HG03045 (cell line): ENCODE results near the gene NUDT12.

Experiments
- ATAC-seq: cut with Tn5 transposase; IDR thresholded peaks from one replicate; pipeline ENCODE4 v1.9.1; 2021; ENCODE audit warnings: mild to moderate bottlenecking, moderate library complexity; ENCODE audit not compliant: unreplicated experiment

The NUDT12 gene

DNA sequence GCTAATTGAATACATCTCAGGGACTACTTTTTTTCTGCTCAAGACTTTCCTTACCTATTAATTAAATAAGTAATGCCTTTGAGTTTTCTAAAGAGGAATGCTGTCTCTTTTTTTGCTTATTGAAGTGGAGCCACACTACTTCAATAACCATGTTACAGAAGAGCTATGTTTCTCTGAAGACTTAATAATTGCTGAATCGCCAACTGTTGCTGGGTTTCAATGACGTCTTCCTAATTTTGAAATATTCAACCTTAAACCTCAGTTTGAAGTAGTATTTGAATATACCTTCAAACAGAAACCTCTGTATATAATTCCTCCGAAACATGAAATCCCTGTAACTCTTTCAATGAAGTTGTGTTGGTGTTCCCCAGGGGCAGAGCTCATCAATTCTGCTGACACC is 21.0 kb downstream of the NUDT12 start:
- ATAC-seq = no peak

DNA sequence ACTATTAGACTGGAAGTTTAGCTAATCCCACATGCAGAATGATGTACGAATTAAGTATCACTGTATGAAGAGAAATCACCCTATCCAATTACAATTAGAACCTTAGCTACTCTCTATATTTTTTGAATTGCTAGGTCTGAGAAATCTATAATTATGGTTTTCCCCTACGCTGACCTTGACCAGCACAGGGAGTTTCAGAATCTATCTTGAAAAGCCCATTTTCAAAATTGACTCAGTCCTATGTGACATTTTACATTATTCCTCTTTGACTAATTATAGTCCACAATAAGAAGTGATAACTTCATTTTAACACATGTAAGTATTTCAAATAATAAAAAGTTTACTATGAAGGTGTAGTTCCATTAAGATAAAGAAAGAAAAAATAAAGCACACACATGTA is 21.5 kb downstream of the NUDT12 start:
- ATAC-seq = no peak

DNA sequence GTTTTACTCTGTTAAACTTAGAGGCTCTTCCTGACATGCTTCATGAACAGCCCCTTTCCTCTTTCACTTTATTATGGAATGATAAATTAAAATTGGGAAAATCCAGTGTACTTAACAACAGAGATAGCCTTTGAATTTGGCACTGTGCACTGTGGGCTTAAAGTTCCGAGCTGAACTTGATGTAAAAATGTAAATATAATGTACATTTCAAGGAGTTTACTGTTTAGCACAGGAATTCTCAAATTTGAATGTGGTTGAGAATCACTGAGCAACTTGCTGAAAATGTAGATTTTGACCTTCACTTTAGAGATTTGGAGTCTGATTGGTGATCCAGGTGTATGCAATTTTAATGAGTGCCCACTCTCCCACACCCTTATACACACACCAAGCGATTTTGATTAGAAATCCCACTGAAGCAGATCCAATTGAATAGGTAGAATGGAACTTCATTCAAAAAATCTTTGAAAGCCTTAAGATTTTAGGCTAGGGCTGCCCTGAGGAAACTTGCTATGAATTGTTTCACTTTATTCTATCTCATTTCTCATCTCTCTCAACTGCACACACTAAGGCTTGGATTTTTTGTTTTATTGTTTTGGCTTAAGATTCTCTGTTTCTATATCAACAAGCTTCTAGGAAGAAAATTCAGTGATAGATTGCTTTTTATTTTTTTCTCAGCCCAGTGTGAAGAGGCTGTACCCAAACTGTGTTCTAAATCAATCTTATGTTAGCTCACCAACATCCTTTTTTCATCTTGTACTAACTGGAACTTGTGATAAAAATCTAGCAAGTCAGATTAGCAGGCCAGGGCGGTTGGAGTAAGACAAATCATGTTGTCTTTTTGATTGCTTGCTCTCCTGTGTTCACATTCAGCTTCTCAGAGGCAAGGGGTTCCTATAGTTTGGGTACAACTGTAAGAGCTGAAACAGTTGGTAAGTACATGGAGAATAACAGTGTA is 22.9 kb downstream of the NUDT12 start:
- no peak for ATAC-seq

DNA sequence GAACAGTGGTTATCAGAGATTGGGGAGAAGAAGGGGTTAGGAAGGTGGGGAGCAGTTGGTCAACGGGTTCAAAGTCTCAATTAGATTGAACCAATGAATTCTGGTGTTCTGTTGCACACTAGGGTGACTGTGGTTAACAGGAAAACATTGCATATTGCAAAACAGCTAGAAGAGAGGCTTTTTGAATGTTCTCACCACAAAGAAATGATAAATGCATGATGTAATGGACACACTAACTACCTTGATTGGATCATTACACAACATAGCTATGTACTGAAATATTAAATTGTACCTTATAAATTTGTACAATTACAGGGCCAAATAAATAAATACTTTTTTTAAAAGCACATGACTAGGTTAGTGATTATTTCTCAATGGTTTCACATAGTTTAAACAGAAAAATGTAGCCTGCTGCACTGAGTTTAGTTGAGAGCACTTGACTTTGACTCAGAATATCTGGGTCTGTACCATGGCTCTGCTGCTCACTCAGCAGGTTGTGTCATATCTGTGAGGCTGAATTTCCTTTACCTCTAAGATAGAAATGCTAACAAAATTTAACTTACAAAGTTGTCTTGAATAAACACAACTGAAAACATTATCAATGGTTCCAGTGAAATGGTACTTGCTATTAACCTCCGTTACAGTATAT is 30.4 kb downstream of the NUDT12 start:
- ATAC-seq = no peak

DNA sequence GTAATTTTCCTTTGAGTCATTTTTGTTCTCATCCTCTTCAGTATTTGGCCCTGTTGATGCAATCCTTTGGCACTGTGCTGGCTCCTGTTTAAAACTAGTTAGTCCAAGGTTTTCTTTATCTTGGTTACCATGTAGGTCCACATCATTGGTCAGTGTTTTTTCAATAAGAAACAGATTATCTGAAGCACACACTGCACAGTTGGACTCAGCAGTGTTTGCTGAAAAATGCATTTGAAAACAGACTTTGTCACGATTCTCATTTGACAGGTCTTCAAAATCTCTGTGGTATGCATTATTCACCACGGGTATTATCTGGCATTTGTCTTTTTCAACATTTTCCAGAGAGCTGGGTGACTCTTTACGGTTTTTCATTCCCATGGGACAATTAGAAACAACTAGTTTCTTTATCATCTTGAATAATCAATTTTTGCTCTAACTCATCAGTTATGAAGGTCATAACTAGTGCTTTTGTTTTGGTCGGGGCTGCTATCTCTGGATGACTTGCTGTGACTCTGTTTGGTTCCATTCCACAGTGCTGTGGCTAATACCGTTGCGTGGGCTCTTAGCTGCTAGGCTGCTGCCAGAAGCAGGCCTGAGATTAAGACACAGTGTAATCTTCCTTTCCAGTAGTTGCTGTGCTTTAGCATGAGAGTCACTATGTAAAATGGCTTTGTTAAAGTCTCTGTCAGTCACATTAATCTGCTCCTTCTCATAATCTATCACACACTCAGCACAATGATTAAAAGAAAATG is 36.2 kb downstream of the NUDT12 start:
- no peak for ATAC-seq

DNA sequence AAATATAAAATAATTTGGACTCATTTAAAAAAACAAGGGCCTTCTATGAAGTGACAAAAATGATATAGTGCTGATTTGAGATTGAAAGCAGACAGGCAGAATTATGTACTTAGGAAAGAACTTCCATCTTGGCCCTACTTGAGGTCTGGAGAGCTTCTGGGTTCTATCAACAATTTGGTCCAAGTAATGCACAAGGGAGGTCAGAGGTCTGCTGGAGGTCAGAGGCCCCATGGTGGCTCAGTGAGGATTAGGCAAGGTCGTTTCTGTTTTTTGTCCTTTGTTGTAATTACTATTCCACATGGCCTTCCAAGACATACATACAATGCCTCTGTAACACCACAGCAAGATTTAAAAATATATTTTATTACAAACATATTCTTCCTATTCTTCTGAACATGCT is 37.2 kb downstream of the NUDT12 start:
- ATAC-seq = no peak

DNA sequence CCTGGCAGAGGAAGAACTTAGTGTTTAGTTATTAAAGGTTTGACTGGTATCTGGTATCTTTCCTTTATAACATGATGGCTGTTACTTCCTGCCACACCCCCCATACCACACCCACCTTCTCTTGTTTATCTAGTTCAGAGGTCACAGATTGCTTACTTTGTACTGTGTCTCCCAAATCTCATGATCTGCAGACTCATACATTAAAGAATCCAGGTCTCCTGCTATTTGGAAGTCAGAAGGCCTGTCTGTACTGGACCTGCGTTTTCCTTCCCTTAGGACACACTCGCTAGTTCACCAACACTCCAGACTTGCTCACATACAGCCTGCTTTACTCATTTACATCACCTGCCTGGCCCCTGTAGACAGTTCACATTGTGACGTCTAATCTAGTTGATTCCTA is 39.3 kb downstream of the NUDT12 start:
- no peak for ATAC-seq

DNA sequence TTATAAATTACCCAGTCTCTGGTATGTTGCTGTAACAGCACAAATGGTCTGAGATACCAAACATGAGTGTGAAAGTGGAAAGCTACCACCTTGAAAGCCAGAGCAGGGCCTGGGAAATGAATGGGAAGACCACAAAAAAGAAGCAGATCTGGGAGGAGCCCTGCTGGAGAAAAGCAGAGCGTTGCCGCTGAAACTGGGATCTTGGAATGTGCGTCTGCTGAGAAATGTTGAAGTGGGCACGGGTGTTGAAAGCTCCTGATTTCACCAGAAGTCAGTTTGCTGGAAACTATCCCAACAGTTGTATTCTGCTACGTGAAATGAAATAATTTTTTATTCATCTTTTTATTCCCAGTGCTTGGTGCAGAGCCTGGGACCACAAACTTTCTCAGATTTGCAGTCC is 40.0 kb downstream of the NUDT12 start:
- ATAC-seq = no peak

DNA sequence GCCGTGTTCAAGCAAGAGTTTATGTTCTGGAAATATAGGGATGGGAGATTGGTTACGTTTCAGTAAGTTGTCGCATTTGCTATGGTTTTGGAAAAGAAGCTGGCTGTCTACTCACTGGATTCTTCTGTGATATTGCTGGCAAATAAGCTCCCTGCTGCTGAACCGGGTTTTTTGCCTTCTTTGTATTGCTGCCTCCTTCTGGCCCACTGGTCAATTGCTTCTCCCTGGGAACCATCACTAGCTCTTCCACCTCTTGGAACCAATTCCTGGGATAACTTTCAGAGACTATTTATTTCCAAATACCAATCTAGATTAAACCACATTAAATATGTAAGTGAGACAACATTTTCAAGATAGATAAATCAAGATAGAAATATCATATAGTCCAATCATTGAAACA is 43.0 kb downstream of the NUDT12 start:
- ATAC-seq = no peak

DNA sequence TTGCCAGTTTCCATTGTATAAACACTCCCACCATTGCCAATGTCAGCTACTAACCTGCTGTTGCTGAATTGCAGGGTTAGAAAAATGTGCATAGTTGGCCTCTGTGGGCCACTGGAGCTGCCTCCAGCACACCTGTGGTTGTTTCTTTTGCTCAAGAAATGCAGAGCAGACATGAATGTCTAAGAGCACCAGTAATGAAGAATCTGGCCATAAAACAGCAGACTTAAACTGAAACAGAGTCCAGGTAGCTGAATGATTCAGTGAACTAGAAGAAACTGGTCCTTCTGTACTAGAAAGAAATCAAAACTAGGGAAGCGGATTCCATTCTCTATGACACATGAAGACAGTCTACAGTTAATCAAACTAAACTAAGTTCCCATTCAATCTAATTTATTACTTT is 48.2 kb downstream of the NUDT12 start:
- ATAC-seq = no peak

DNA sequence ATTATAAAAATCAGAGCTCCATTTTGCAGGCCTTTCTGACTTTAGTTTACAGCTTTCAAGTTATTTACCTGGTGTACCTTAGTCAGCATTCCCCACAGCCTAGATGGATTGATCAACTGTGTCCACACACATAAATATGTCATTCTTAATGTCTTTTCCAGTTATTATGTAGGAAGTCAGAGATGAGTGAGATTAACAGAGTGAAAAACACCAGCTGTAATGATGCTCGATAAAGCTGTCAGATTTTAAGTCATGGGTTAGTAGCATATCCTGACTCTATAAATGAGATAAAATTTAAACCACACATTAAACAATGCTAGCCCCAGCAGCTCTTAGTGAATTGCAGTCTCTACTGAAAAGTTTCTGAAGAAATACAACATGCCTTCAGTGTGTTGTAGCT is 48.9 kb downstream of the NUDT12 start:
- no peak for ATAC-seq

DNA sequence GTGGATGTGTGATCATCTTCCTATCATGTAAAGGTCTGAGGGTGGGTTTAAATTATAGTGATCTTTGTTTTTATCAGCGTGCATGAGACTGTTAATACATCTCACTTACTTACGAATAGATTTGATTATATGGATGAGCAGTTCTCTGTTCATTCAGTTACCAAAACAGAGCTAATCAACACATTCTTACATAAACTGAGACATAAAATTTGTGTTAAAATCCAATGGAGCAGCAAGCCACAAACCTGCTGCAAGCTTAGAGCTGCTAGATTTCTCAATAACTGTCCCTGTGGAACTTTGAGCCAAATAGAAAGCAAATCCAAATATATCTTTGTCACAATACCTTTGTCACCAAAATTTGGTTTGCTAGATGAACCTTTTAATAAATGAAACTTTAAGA is 50.1 kb downstream of the NUDT12 start:
- no peak for ATAC-seq

DNA sequence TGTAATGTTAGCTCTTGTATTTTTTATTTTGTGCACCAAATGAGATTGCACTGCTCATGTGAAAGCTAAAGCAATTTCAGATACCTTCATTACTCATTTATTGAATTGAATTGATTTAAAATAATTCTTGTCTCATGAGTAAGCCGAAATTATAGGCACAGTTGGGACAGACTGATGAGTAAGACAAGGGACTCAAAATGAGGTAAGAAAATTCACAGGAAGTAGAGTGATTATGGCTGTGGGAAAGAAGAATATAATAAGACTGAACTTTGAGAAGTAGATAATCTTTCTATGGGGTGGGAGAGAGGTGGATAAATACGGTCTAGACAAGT is 51.1 kb downstream of the NUDT12 start:
- ATAC-seq = no peak

DNA sequence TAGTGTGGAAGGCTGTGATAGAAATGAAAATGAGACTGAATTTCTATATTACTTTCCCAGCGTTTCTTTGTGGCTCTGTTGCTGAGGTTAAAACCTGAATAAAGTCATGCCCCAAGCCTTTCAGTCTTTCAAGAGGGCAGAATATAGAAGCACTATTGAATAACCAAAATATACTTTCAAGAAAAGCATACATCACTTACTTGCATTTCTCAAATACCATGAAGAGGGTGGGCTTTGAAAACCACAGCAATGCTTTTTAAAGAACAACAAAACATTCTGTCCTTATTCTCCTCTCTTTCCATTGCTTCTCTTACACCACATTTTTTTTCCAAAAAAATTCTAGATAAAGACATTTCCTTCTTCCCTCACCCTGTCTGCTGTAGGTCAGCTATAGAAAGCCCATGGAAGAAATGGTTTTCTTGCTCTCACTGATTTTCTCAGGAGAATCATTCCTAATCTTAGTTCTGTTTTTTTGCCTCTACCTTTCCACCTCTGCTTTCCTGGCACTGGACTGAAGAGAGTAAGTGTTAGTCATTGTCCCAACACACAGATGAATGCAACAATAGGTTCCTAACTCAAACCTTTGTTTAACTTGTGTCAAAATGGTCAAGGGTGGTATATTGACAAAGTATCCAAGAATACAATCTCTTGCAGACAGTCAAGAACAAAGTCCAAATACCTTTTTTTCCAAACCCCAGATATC is 51.6 kb downstream of the NUDT12 start:
- ATAC-seq = no peak

DNA sequence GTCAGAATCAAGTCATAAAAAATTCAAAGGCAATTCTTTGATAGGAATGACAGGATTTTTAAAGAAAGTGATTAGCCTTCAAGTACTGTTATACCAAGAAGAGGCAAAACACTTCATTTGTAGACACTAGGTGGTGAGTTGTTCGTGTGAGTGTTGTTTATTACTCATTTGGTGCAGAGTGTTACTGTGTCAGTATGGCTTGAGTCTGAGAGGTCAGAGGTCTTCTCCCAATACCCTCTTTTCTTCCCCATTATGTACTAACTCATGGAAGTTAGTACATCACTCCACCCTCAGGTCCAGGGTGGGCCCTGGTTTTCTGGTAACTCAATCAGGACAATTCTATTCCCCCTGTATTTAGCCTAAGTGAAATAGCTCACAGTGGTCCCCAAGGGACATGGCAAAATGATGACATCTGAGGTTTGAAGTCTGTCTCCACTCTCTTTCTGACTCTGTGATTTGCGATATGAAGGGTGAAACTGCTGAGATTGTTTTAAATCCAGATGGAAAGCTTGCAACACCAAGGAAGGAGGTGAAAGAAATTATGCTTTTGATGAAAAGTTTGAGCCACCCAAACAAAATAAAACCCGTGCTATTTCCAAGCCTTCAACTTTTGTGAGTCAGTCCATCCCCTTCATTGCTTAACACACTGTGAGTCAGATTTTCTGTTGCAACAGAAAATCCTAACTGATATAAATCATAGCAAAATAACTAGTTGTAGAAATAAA is 56.8 kb downstream of the NUDT12 start:
- ATAC-seq = no peak

DNA sequence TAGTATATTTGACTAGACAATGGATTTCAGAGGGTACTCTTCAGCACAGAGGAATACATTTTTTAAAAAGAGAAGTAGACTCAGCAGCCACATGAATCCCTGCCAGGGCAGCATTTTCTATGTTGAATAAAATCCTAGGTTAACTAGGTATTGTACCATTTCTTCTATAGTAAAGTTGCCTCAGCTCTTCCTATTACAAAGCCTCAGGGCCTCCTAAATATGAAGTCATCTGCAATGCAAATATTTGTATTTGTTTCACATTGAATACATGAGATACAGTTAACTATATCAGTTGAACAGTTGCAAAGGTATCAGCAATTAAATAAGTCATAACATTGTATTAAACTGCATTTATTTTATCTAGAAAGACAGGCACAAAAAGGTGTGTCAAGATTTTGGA is 59.5 kb downstream of the NUDT12 start:
- no peak for ATAC-seq

DNA sequence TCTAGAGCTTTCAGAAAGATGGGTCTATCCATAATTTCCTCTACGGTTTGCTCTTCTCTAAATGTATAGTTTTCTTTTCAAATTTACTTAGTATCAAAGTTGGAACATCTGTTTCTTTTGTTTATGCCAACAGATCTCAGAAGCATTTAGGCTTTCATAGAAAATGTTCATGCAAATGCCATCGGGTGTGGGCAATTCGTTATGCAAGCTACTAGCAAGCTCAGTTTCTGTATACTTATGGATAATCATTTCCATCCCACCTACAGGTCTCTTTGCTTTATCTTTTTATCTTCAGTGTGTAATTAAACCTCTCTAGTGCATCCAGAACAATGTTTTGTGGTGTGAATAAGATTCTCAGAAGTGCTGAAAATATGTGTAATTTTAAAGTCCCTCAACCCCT is 59.9 kb downstream of the NUDT12 start:
- no peak for ATAC-seq
